PFSK-1 (cell line): ENCODE measurements around the gene USPL1.

Source experiments
- POLR2AphosphoS5 ChIP-seq: IDR thresholded peaks from 2 replicates; pipeline ENCODE4 v1.6.1; 2012; ENCODE audit warnings: low read depth, mild to moderate bottlenecking, control low read depth, low read length, moderate library complexity
- REST ChIP-seq, 2 experiments: IDR thresholded peaks; 2 replicates each; pipeline versions ENCODE4 v1.6.1 to v1.8.0; 2011 to 2012; ENCODE audit warnings: low read depth in 2 of 2, low read length in 2 of 2, control low read depth in 1 of 2, inconsistent platforms in 1 of 2, mild to moderate bottlenecking in 1 of 2, moderate library complexity in 1 of 2; ENCODE audit not compliant: insufficient read depth in 1 of 2
- SIN3A ChIP-seq: IDR thresholded peaks from 2 replicates; pipeline ENCODE4 v1.6.1; 2012; ENCODE audit warnings: mild to moderate bottlenecking, low read length, moderate library complexity, borderline replicate concordance; ENCODE audit not compliant: insufficient read depth
- TAF1 ChIP-seq: IDR thresholded peaks from 2 replicates; pipeline ENCODE4 v1.6.1; 2012; ENCODE audit warnings: low read length, control low read depth, borderline replicate concordance; ENCODE audit not compliant: insufficient read depth

- TF ChIP-seq POLR2AphosphoS5 (no peak), TAF1 (no peak), REST (IDR thresholded peaks at IDR 0.05; ENCODE audit: insufficient read depth in 1 of 2, low read depth in 2 of 2, low read length in 2 of 2) (no peak), SIN3A (no peak)
Observed at GRCh38 chr13:30690282-30691188, 72.8 kb downstream of the USPL1 start.
